K562 (cell line): ENCODE data around the gene LENEP. TPM values are rescaled to one million over a fixed set of nuclear protein-coding genes. Genes with fewer than 3 reads are reported as not detected.

Experiments used
- CREB1 ChIP-seq, 2 experiments: sonication (generic) in 1 of 2; formaldehyde crosslinking in 1 of 2; IDR thresholded peaks; 2 replicates each; pipeline versions ENCODE4 v1.6.1 to v1.8.0; 2012 to 2022; ENCODE audit warnings: inconsistent platforms in 1 of 2, mild to moderate bottlenecking in 1 of 2, missing genetic modification reagents in 1 of 2, moderate library complexity in 1 of 2
- CREM ChIP-seq: IDR thresholded peaks from 2 replicates; pipeline ENCODE4 v1.6.1; 2014; ENCODE audit warnings: antibody characterized with exemption, low read depth
- EP400 ChIP-seq: fragments of 450-650 bp; IDR thresholded peaks from 2 replicates; pipeline ENCODE4 v1.6.1; 2017; ENCODE audit warnings: antibody characterized with exemption, mild to moderate bottlenecking, moderate library complexity
- JUN ChIP-seq, 2 experiments: sonication (generic) in 1 of 2; formaldehyde crosslinking in 1 of 2; IDR thresholded peaks; 2 replicates each; pipeline versions ENCODE4 v1.6.1 to v1.8.0; 2012 to 2022; ENCODE audit warnings: borderline replicate concordance in 2 of 2, mild to moderate bottlenecking in 2 of 2, improper control_type of control experiment in 1 of 2, low read depth in 1 of 2, low read length in 1 of 2, missing genetic modification reagents in 1 of 2
- MLLT1 ChIP-seq, 2 experiments: fragments of 450-650 bp; IDR thresholded peaks; 2 replicates each; pipeline ENCODE4 v1.6.1; 2016
- NEUROD1 ChIP-seq: fragments of 150-350 bp; IDR thresholded peaks from 2 replicates; pipeline ENCODE4 v1.6.1; 2014; ENCODE audit warnings: borderline replicate concordance, low read length, low read depth; ENCODE audit not compliant: partially characterized antibody
- NRF1 ChIP-seq, 2 experiments: fragments of 450-650 bp; IDR thresholded peaks in 1 of 2; conservative IDR thresholded peaks in 1 of 2; 2 replicates each; pipeline ENCODE4 v1.6.1; 2014; ENCODE audit warnings: mild to moderate bottlenecking in 2 of 2
- POLR2B ChIP-seq: fragments of 450-650 bp; IDR thresholded peaks from 2 replicates; pipeline ENCODE4 v1.6.1; 2018; ENCODE audit warnings: low read depth; ENCODE audit not compliant: partially characterized antibody
- RERE ChIP-seq: sonication (generic); formaldehyde crosslinking; IDR thresholded peaks from 2 replicates; pipeline ENCODE4 v1.8.0; 2023; ENCODE audit warnings: missing genetic modification reagents, mild to moderate bottlenecking, borderline replicate concordance
- ZHX1 ChIP-seq: fragments of 150-350 bp; conservative IDR thresholded peaks from 2 replicates; pipeline ENCODE4 v1.6.1; 2014; ENCODE audit warnings: low read length
- polyA plus RNA-seq, 8 experiments: library from polyadenylated mRNA; depleted of rRNA in 4 of 8; stranded (reverse) in 5 of 8; unstranded in 3 of 8; fragments of >200 nt; fragmentation: Nextera tagmentation in 2 of 8; fragmentation: Illumina TruSeq in 1 of 8; extraction: Ambion mirVana in 2 of 8; extraction: Trizol in 1 of 8; gene quantifications; 2 replicates each; pipeline versions ENCODE4 v1.2.1 to v1.2.3, GENCODE V29; 2011 to 2014; ENCODE audit warnings: inconsistent platforms in 1 of 8, missing spikeins in 1 of 8
- total RNA-seq, 7 experiments: library from RNA; depleted of rRNA in 6 of 7; stranded (reverse); fragments of >200 nt in 6 of 7; fragmentation: Illumina TruSeq in 2 of 7; extraction: Trizol in 2 of 7; gene quantifications; 2 replicates each; pipeline versions ENCODE4 v1.2.1 to v1.2.3, GENCODE V29; 2011 to 2021; ENCODE audit warnings: low replicate concordance in 1 of 7

LENEP gene
- total and polyA plus RNA-seq, 9 of the 15 experiments (the other 6 are each of a cell fraction or from before 2014, with no cell fraction given), result 0.23 to 0.87 (median 0.67) TPM; not detected in 5

GRCh38 chr1:154961207-154962155 is 31.9 kb upstream of the LENEP start, which contains the start of gene PYGO2 (continued):
- TF ChIP-seq RERE (CRISPR knock-in tag), result no peak
- TF ChIP-seq CREM, result peak; percentile 47; the same call in 1 of the 2 replicates
- TF ChIP-seq NRF1 (conservative IDR thresholded peaks at IDR 0.05 in 1 of 2, IDR thresholded peaks at IDR 0.05 in 1 of 2), result peak; percentile 80 to 83
- TF ChIP-seq ZHX1, result no peak
- TF ChIP-seq CREB1 (IDR thresholded peaks at IDR 0.05), result 0 out of 2 replicates have a peak, but pooled peaks have one; percentile 44
- TF ChIP-seq CREB1 (CRISPR knock-in tag; IDR thresholded peaks at IDR 0.05), result peak; percentile 61; the same call in 1 of the 2 replicates
- TF ChIP-seq EP400, result peak; percentile 79
- peak; percentile 20 for TF ChIP-seq NEUROD1
- no peak for TF ChIP-seq JUN (IDR thresholded peaks at IDR 0.05; ENCODE audit: borderline replicate concordance, low read depth, low read length)
- no peak for TF ChIP-seq JUN (CRISPR knock-in tag; IDR thresholded peaks at IDR 0.05; ENCODE audit: borderline replicate concordance)
- peak; percentile 91 for TF ChIP-seq POLR2B
- 0 out of 4 replicates have a peak, but pooled peaks of 1 of the 2 experiments have one; percentile 16 for TF ChIP-seq MLLT1 (IDR thresholded peaks at IDR 0.05)
